ENCODE measurements around the gene SOX11. TPM values are rescaled to one million over a fixed set of nuclear protein-coding genes. Genes with fewer than 3 reads are reported as not detected.

Gene SOX11
- total RNA-seq, 1 donor from 2014 or later = not detected

GRCh38 chr2:5691221-5691984 lies 781 bp upstream of the SOX11 start:
- DNase-seq (ENCODE audit: low spot score) = no peak

GRCh38 chr2:5692561-5693286 lies 540 bp downstream of the SOX11 start:
- no peak for DNase-seq (ENCODE audit: low spot score)

GRCh38 chr2:5693287-5694201 lies 1.4 kb downstream of the SOX11 start:
- no peak for DNase-seq (ENCODE audit: low spot score)

- no peak for DNase-seq (ENCODE audit: low spot score)
These were observed 2.1 kb downstream of the SOX11 start for GRCh38 chr2:5694306-5694705.

GRCh38 chr2:5695654-5696403 lies 3.6 kb downstream of the SOX11 start:
- DNase-seq (ENCODE audit: low spot score) = no peak

- DNase-seq (ENCODE audit: low spot score) = no peak
These were observed 4.3 kb downstream of the SOX11 start for GRCh38 chr2:5696404-5696944.

GRCh38 chr2:5696945-5697521 lies 4.8 kb downstream of the SOX11 start:
- no peak for DNase-seq (ENCODE audit: low spot score)

- no peak for DNase-seq (ENCODE audit: low spot score)
These were observed 5.4 kb downstream of the SOX11 start for GRCh38 chr2:5697562-5697961.

- no peak for DNase-seq (ENCODE audit: low spot score)
These were observed 6.0 kb downstream of the SOX11 start for GRCh38 chr2:5698134-5698533.

- no peak for DNase-seq (ENCODE audit: low spot score)
These were observed 7.8 kb downstream of the SOX11 start for GRCh38 chr2:5699963-5700362.

- no peak for DNase-seq (ENCODE audit: low spot score)
These were observed 8.4 kb downstream of the SOX11 start for GRCh38 chr2:5700551-5700950.

GRCh38 chr2:5701266-5701665 lies 9.1 kb downstream of the SOX11 start:
- DNase-seq (ENCODE audit: low spot score) = no peak

GRCh38 chr2:5703166-5703565 lies 11.0 kb downstream of the SOX11 start:
- no peak for DNase-seq (ENCODE audit: low spot score)

GRCh38 chr2:5705490-5705889 lies 13.3 kb downstream of the SOX11 start:
- no peak for DNase-seq (ENCODE audit: low spot score)

- DNase-seq (ENCODE audit: low spot score) = no peak
These were observed 14.7 kb downstream of the SOX11 start for GRCh38 chr2:5706717-5707455.

GRCh38 chr2:5710615-5711014 lies 18.4 kb downstream of the SOX11 start:
- DNase-seq (ENCODE audit: low spot score) = no peak

GRCh38 chr2:5713101-5713500 lies 20.9 kb downstream of the SOX11 start:
- no peak for DNase-seq (ENCODE audit: low spot score)

- DNase-seq (ENCODE audit: low spot score) = no peak
These were observed 27.6 kb downstream of the SOX11 start for GRCh38 chr2:5719629-5720334.

- no peak for DNase-seq (ENCODE audit: low spot score)
These were observed 28.2 kb downstream of the SOX11 start for GRCh38 chr2:5720426-5720825.

Measured in mesenteric fat pad (tissue), 1 donor.